Spleen (tissue), 11 donors: ENCODE data around the gene PDK4. TPM values are rescaled to one million over a fixed set of nuclear protein-coding genes. Genes with fewer than 3 reads are reported as not detected.
A peak's percentile ranks its signal among the peaks of the same experiment; 100 is the strongest.
"Not testable (repeated sequence)": the region's sequence is repeated elsewhere in the genome, so short reads cannot be mapped to it uniquely, and the experiment has no call there.

ENCODE experiments used
- DNase-seq: peaks from one replicate; pipeline ENCODE4 v3.0.0-alpha.2; 2020
- H3K27ac ChIP-seq, 8 donors: fragments of 200-600 bp; sonication (generic) in 7 of 8; 1 replicate in 4 of 8; 2 replicates in 4 of 8; pipeline versions ENCODE4 v1.5.0 to v1.8.0; 2016 to 2021; ENCODE audit warnings: inconsistent platforms in 4 of 8, mild to moderate bottlenecking in 4 of 8, moderate library complexity in 1 of 8
- H3K27me3 ChIP-seq, 7 donors: fragments of 200-600 bp; sonication (generic) in 6 of 7; replicated peaks in 1 of 7; 1 replicate in 4 of 7; 2 replicates in 3 of 7; pipeline versions ENCODE4 v1.5.0 to v1.8.0; 2016 to 2021; ENCODE audit warnings: inconsistent platforms in 3 of 7, mild to moderate bottlenecking in 1 of 7
- H3K36me3 ChIP-seq, 6 donors: fragments of 200-600 bp; sonication (generic) in 5 of 6; 1 replicate in 4 of 6; 2 replicates in 2 of 6; pipeline versions ENCODE4 v1.5.0 to v1.8.0; 2016 to 2021; ENCODE audit warnings: inconsistent platforms in 2 of 6
- H3K4me1 ChIP-seq, 6 donors: fragments of 200-600 bp; sonication (generic) in 5 of 6; 1 replicate in 3 of 6; 2 replicates in 3 of 6; pipeline versions ENCODE4 v1.5.0 to v1.8.0; 2016 to 2021; ENCODE audit warnings: inconsistent platforms in 3 of 6
- H3K4me3 ChIP-seq, 8 donors: fragments of 200-600 bp; sonication (generic) in 7 of 8; 1 replicate in 4 of 8; 2 replicates in 4 of 8; pipeline versions ENCODE4 v1.5.0 to v1.8.0; 2016 to 2021; ENCODE audit warnings: inconsistent platforms in 4 of 8, mild to moderate bottlenecking in 4 of 8, moderate library complexity in 2 of 8
- H3K9me3 ChIP-seq, 8 donors: fragments of 200-600 bp; sonication (generic) in 7 of 8; 1 replicate in 4 of 8; 2 replicates in 4 of 8; pipeline versions ENCODE4 v1.5.0 to v1.8.0; 2016 to 2021; ENCODE audit warnings: inconsistent platforms in 4 of 8
- POLR2A ChIP-seq, 3 donors: fragments of 450-650 bp; IDR thresholded peaks; one replicate each; pipeline ENCODE4 v1.5.1; 2017; ENCODE audit warnings: antibody characterized with exemption in 3 of 3, mild to moderate bottlenecking in 1 of 3
- POLR2AphosphoS5 ChIP-seq, 3 donors: sonication (generic); formaldehyde crosslinking; IDR thresholded peaks; one replicate each; pipeline ENCODE4 v1.5.1; 2017; ENCODE audit warnings: antibody characterized with exemption in 3 of 3
- WGBS, 5 donors: extraction: QIAGEN DNeasy Blood & Tissue Kit in 3 of 5; methylation state at CpG; one replicate each; pipeline versions ENCODE4 v1.1.5 to v1.1.7; 2013 to 2018; 5-methylcytosine and 5-hydroxymethylcytosine counted together
- intact Hi-C: fragments of 100-400 bp; cut with DNase I; formaldehyde crosslinking; loops from one replicate; pipeline ENCODE4 v1.15.0; 2023; ENCODE audit warnings: low total_unique reads
- polyA plus RNA-seq, 3 donors: library from polyadenylated mRNA; stranded (reverse); fragments of 200-250 nt; gene quantifications; one replicate each; pipeline ENCODE4 v1.2.1, GENCODE V29; 2013
- total RNA-seq, 7 donors: library from RNA; depleted of rRNA in 3 of 7; stranded (reverse); fragments of >200 nt in 3 of 7; fragmentation: NEBNext Ultra II Directional in 4 of 7; extraction: Animal tissue kit (Norgen Biotek cat#: 25700) in 4 of 7; gene quantifications; one replicate each; pipeline versions ENCODE4 v1.1.0 to v1.2.1, GENCODE V29; 2016 to 2021
- TF ChIP-seq, protein P1 (sequence below), 11 experiments: fragments of 200-600 bp in 7 of 11; fragments of 450-650 bp in 4 of 11; sonication (generic) in 4 of 11; IDR thresholded peaks in 8 of 11; conservative IDR thresholded peaks in 3 of 11; 1 replicate in 7 of 11; 2 replicates in 4 of 11; pipeline versions ENCODE4 v1.4.0 to v1.8.0; 2016 to 2021; ENCODE audit warnings: antibody characterized with exemption in 11 of 11, inconsistent platforms in 4 of 11, mild to moderate bottlenecking in 1 of 11
- donor health status: healthy with polysubstance abuse.
- donor health status: DM: no; HTN: no; CAD: no; lungs with moderate emphysema.
- donor health status: DM: no; HTN: no; CAD: no.
- donor health status: Bipolar disorder and iron deficiency.
- donor health status: healthy.
- donor health status: DM: no; HTN: no; CAD: no.
- donor health status: DM: yes; HTN: yes; CAD: no.

PDK4 gene
- total and polyA plus RNA-seq, 10 donors, result 21.1 to 1,055 (median 167) TPM

- WGBS, 5 donors, result 88 to 95% (median 94%) methylated on average over 5 to 21 of the region's 21 CpGs
- Histone ChIP-seq H3K4me3 (no peak overlapping the region), H3K27ac (peak overlapping the region in 4 of 8 donors; percentile 79 to 95 (median 91)), H3K36me3 (no peaks in the 10 kb centered on the region), H3K4me1 (peaks cover 16 to 68% (median 53%) of the 10 kb centered on the region in 6 donors), H3K9me3 (peaks cover 0 to 10% (median 3%) of the 10 kb centered on the region in 8 donors), H3K27me3 (no peaks in the 10 kb centered on the region)
- peak; percentile 78 for DNase-seq
- TF ChIP-seq, protein P1, sequence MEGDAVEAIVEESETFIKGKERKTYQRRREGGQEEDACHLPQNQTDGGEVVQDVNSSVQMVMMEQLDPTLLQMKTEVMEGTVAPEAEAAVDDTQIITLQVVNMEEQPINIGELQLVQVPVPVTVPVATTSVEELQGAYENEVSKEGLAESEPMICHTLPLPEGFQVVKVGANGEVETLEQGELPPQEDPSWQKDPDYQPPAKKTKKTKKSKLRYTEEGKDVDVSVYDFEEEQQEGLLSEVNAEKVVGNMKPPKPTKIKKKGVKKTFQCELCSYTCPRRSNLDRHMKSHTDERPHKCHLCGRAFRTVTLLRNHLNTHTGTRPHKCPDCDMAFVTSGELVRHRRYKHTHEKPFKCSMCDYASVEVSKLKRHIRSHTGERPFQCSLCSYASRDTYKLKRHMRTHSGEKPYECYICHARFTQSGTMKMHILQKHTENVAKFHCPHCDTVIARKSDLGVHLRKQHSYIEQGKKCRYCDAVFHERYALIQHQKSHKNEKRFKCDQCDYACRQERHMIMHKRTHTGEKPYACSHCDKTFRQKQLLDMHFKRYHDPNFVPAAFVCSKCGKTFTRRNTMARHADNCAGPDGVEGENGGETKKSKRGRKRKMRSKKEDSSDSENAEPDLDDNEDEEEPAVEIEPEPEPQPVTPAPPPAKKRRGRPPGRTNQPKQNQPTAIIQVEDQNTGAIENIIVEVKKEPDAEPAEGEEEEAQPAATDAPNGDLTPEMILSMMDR (IDR thresholded peaks at IDR 0.05 in 8 of 11, conservative IDR thresholded peaks at IDR 0.05 in 3 of 11), result no peak
- TF ChIP-seq POLR2A (IDR thresholded peaks at IDR 0.05), result no peak
- TF ChIP-seq POLR2AphosphoS5 (IDR thresholded peaks at IDR 0.05), result no peak
- intact Hi-C loops, result no loop called here
Measured at GRCh38 chr7:95605275-95605674, 9.0 kb upstream of the PDK4 start.

- DNase-seq, H3K27me3 ChIP-seq, H3K36me3 ChIP-seq, H3K4me3 ChIP-seq, intact Hi-C loops: not testable (repeated sequence)
- 83 to 93% (median 90%) methylated on average over 3 of the region's 3 CpGs for WGBS, 5 donors
- Histone ChIP-seq H3K9me3 (peaks cover 0 to 10% (median 3%) of the 10 kb centered on the region in 8 donors), H3K27ac (peak overlapping the region in 5 of 8 donors; percentile 32 to 95 (median 89)), H3K4me1 (peaks cover 16 to 65% (median 49%) of the 10 kb centered on the region in 6 donors)
Measured at GRCh38 chr7:95604811-95605210, 8.5 kb upstream of the PDK4 start.

DNA sequence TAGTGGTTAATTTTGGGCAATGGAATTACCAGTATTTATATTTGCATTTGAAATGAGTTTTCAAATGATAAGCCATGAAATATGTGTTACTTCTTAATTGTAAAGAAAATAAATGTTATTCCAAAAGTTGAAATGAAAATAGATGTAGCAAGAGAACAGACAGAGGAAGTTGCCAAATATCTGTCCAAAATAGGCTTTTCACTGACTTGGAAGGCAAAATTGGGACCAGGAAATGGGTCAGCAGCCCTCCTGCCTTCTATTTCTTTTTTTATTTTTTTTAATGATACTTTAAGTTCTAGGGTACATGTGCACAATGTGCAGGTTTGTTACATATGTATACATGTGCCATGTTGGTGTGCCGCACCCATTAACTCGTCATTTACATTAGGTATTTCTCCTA, 8.1 kb upstream of the PDK4 start:
- H3K27me3 ChIP-seq, result not testable (repeated sequence)

DNA sequence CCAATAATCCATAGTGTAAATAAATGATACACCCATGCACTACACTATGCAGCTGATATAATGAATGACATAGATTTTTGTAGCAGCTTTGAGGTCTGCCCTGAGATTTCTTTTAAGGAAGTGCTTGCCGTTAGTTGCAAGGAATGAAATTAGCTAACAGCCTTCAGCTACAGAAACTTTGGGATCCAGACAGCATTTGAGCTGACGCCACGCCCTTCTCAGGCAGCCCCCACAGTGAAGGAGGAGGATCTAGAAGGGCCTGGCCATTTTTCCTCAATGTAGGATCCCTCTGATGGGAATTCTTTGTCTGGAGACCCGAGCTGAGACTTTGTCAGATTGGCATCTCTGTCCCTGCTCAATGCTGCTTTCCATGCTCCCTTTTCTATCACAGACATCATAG, 6.1 kb upstream of the PDK4 start:
- no peak overlapping the region for H3K4me3 ChIP-seq

More for the DNA sequence above, 8.1 kb upstream of the PDK4 start:
- H3K4me3 ChIP-seq, intact Hi-C loops, DNase-seq, H3K36me3 ChIP-seq: not testable (repeated sequence)
- peak overlapping the region in 5 of 8 donors; percentile 32 to 95 (median 89) for H3K27ac ChIP-seq
- peaks cover 16 to 65% (median 45%) of the 10 kb centered on the region in 6 donors for H3K4me1 ChIP-seq
- 88 to 94% (median 90%) methylated on average over 2 of the region's 2 CpGs for WGBS, 5 donors
- H3K9me3 ChIP-seq, result peaks cover 0 to 10% (median 3%) of the 10 kb centered on the region in 8 donors

GRCh38 chr7:95601316-95601715, 5.0 kb upstream of the PDK4 start:
- H3K27ac ChIP-seq, result peak overlapping the region in 2 of 8 donors; percentile 22 to 89
- TF ChIP-seq, protein P1 (IDR thresholded peaks at IDR 0.05 in 8 of 11, conservative IDR thresholded peaks at IDR 0.05 in 3 of 11), result no peak
- TF ChIP-seq POLR2A (IDR thresholded peaks at IDR 0.05) (no peak), POLR2AphosphoS5 (IDR thresholded peaks at IDR 0.05) (no peak)
- H3K27me3 ChIP-seq, result peaks cover 0 to 9% (median 0%) of the 10 kb centered on the region in 7 donors
- no peak for DNase-seq
- intact Hi-C loops, result no loop called here
- H3K9me3 ChIP-seq, result peaks cover 0 to 10% (median 3%) of the 10 kb centered on the region in 8 donors
- H3K4me3 ChIP-seq, result no peak overlapping the region
- H3K4me1 ChIP-seq, result peaks cover 0 to 59% (median 25%) of the 10 kb centered on the region in 6 donors
- 89 to 96% (median 90%) methylated on average over 4 of the region's 4 CpGs for WGBS, 5 donors
- no peaks in the 10 kb centered on the region for H3K36me3 ChIP-seq

More for the DNA sequence above, 6.1 kb upstream of the PDK4 start:
- no peaks in the 10 kb centered on the region for H3K27me3 ChIP-seq
- intact Hi-C loops, result no loop called here
- H3K9me3 ChIP-seq, result peaks cover 0 to 10% (median 3%) of the 10 kb centered on the region in 8 donors
- peaks cover 8 to 63% (median 34%) of the 10 kb centered on the region in 6 donors for H3K4me1 ChIP-seq
- no peak for DNase-seq
- 69 to 80% (median 72%) methylated on average over 4 of the region's 4 CpGs for WGBS, 5 donors
- no peaks in the 10 kb centered on the region for H3K36me3 ChIP-seq
- TF ChIP-seq, protein P1 (IDR thresholded peaks at IDR 0.05 in 8 of 11, conservative IDR thresholded peaks at IDR 0.05 in 3 of 11), result no peak
- TF ChIP-seq POLR2AphosphoS5 (IDR thresholded peaks at IDR 0.05), result no peak
- no peak for TF ChIP-seq POLR2A (IDR thresholded peaks at IDR 0.05)
- peak overlapping the region in 5 of 8 donors; percentile 34 to 95 (median 89) for H3K27ac ChIP-seq
